DMS79 treated with DMSO at 0.1 percent for 48 hours (cell line): Measurements from ENCODE around the gene ERP44.
"Not testable (repeated sequence)": the region's sequence is repeated elsewhere in the genome, so short reads cannot be mapped to it uniquely, and the experiment has no call there.

Experiments
- DNase-seq: peaks from one replicate; lab custom pipeline; 2025; lab: John Stamatoyannopoulos, UW

ERP44 gene

GRCh38 chr9:100067990-100068389, 30.8 kb downstream of the ERP44 start:
- not testable (repeated sequence) for DNase-seq

- no peak for DNase-seq
Observed at GRCh38 chr9:100066539-100066938, 32.3 kb downstream of the ERP44 start.

GRCh38 chr9:100064872-100065581, 33.8 kb downstream of the ERP44 start:
- no peak for DNase-seq

- DNase-seq: no peak
Observed at GRCh38 chr9:100063185-100063584, 35.6 kb downstream of the ERP44 start.

- DNase-seq: not testable (repeated sequence)
Observed at GRCh38 chr9:100062683-100063082, 36.1 kb downstream of the ERP44 start.

GRCh38 chr9:100058699-100059579, 39.9 kb downstream of the ERP44 start:
- DNase-seq: no peak

GRCh38 chr9:100057624-100058023, 41.2 kb downstream of the ERP44 start:
- no peak for DNase-seq

GRCh38 chr9:100056561-100056960, 42.2 kb downstream of the ERP44 start:
- DNase-seq: no peak

GRCh38 chr9:100052375-100052774, 46.4 kb downstream of the ERP44 start:
- DNase-seq: no peak

- DNase-seq: no peak
Observed at GRCh38 chr9:100049551-100049950, 49.2 kb downstream of the ERP44 start.

- no peak for DNase-seq
Observed at GRCh38 chr9:100038472-100038871, 60.3 kb downstream of the ERP44 start.

GRCh38 chr9:100033877-100034551, 64.8 kb downstream of the ERP44 start:
- DNase-seq: no peak

- no peak for DNase-seq
Observed at GRCh38 chr9:100030548-100030947, 68.3 kb downstream of the ERP44 start.

- DNase-seq: no peak
Observed at GRCh38 chr9:100029251-100029650, 69.5 kb downstream of the ERP44 start.

- peak; percentile 0 for DNase-seq
Observed at GRCh38 chr9:100028201-100028784, 70.5 kb downstream of the ERP44 start.

GRCh38 chr9:100027543-100027942, 71.3 kb downstream of the ERP44 start:
- DNase-seq: no peak

- DNase-seq: no peak
Observed at GRCh38 chr9:100021931-100022330, 76.9 kb downstream of the ERP44 start.

- no peak for DNase-seq
Observed at GRCh38 chr9:100020121-100020795, 78.5 kb downstream of the ERP44 start.

GRCh38 chr9:100019541-100019940, 79.3 kb downstream of the ERP44 start:
- DNase-seq: no peak

- no peak for DNase-seq
Observed at GRCh38 chr9:100014846-100015245, 84.0 kb downstream of the ERP44 start.

- DNase-seq: no peak
Observed at GRCh38 chr9:100013573-100013972, 85.2 kb downstream of the ERP44 start.

- no peak for DNase-seq
Observed at GRCh38 chr9:100012279-100012678, 86.5 kb downstream of the ERP44 start.
